Trophoblast cell (in vitro differentiated cells and primary cell): ENCODE measurements around the gene YKT6.

Experiments used
- DNase-seq, 2 donors: peaks; one replicate each; pipeline ENCODE4 v3.0.0-alpha.2; 2016
- H2AFZ ChIP-seq: 2 replicates; pipeline ENCODE4 v1.6.1; 2013; ENCODE audit warnings: low read length, moderate library complexity, mild to moderate bottlenecking; ENCODE audit not compliant: insufficient read depth, poor library complexity
- H2AK5ac ChIP-seq: 2 replicates; pipeline ENCODE4 v1.6.1; 2013; ENCODE audit warnings: mild to moderate bottlenecking, low read length
- H2BK120ac ChIP-seq: 2 replicates; pipeline ENCODE4 v1.6.1; 2013; ENCODE audit warnings: low read length, mild to moderate bottlenecking, moderate library complexity; ENCODE audit not compliant: insufficient read depth, poor library complexity
- H2BK12ac ChIP-seq: 2 replicates; pipeline ENCODE4 v1.6.1; 2013; ENCODE audit warnings: mild to moderate bottlenecking, low read length, moderate library complexity
- H2BK5ac ChIP-seq: 2 replicates; pipeline ENCODE4 v1.6.1; 2013; ENCODE audit warnings: low read length, low read depth, moderate library complexity, mild to moderate bottlenecking; ENCODE audit not compliant: poor library complexity
- H3K14ac ChIP-seq: 2 replicates; pipeline ENCODE4 v1.6.1; 2013; ENCODE audit warnings: mild to moderate bottlenecking, low read length
- H3K18ac ChIP-seq: 2 replicates; pipeline ENCODE4 v1.6.1; 2013; ENCODE audit warnings: mild to moderate bottlenecking, low read length
- H3K23ac ChIP-seq: 2 replicates; pipeline ENCODE4 v1.6.1; 2013; ENCODE audit warnings: low read length
- H3K27ac ChIP-seq: 2 replicates; pipeline ENCODE4 v1.5.1; 2013; ENCODE audit warnings: low read depth, mild to moderate bottlenecking, inconsistent platforms, low read length, moderate library complexity
- H3K27me3 ChIP-seq: 2 replicates; pipeline ENCODE4 v1.6.1; 2013; ENCODE audit warnings: inconsistent platforms, mild to moderate bottlenecking, low read length, moderate library complexity; ENCODE audit not compliant: insufficient read depth
- H3K36me3 ChIP-seq, 2 experiments: 1 replicate in 1 of 2; 2 replicates in 1 of 2; pipeline ENCODE4 v1.6.1; 2013; ENCODE audit warnings: low read length in 2 of 2, mild to moderate bottlenecking in 2 of 2, moderate library complexity in 1 of 2; ENCODE audit not compliant: insufficient read depth in 2 of 2, control insufficient read depth in 1 of 2
- H3K4ac ChIP-seq: 2 replicates; pipeline ENCODE4 v1.6.1; 2013; ENCODE audit warnings: low read depth, mild to moderate bottlenecking, low read length, moderate library complexity
- H3K4me1 ChIP-seq, 2 experiments: 1 replicate in 1 of 2; 2 replicates in 1 of 2; pipeline ENCODE4 v1.6.1; 2013; ENCODE audit warnings: low read length in 2 of 2, mild to moderate bottlenecking in 2 of 2, moderate library complexity in 1 of 2; ENCODE audit not compliant: insufficient read depth in 2 of 2, control insufficient read depth in 1 of 2
- H3K4me2 ChIP-seq: 2 replicates; pipeline ENCODE4 v1.6.1; 2013; ENCODE audit warnings: inconsistent platforms, mild to moderate bottlenecking, low read length, moderate library complexity
- H3K4me3 ChIP-seq: 2 replicates; pipeline ENCODE4 v1.5.1; 2013; ENCODE audit warnings: mild to moderate bottlenecking, low read depth, low read length, inconsistent platforms
- H3K79me1 ChIP-seq: one replicate; pipeline ENCODE4 v1.6.1; 2013; ENCODE audit warnings: low read length
- H3K79me2 ChIP-seq: 2 replicates; pipeline ENCODE4 v1.6.1; 2013; ENCODE audit warnings: low read length, mild to moderate bottlenecking; ENCODE audit not compliant: control insufficient read depth, insufficient read depth, poor library complexity
- H3K9ac ChIP-seq: 2 replicates; pipeline ENCODE4 v1.6.1; 2013; ENCODE audit warnings: mild to moderate bottlenecking, low read length
- H3K9me3 ChIP-seq: 2 replicates; pipeline ENCODE4 v1.6.1; 2013; ENCODE audit warnings: low read depth, mild to moderate bottlenecking, control low read depth, inconsistent platforms, low read length; ENCODE audit not compliant: insufficient read depth
- H4K12ac ChIP-seq: 2 replicates; pipeline ENCODE4 v1.6.1; 2013; ENCODE audit warnings: low read depth, mild to moderate bottlenecking, low read length, moderate library complexity
- H4K8ac ChIP-seq: 2 replicates; pipeline ENCODE4 v1.6.1; 2013; ENCODE audit warnings: low read depth, mild to moderate bottlenecking, low read length, moderate library complexity
- H4K91ac ChIP-seq: one replicate; pipeline ENCODE4 v1.6.1; 2013; ENCODE audit warnings: low read depth, mild to moderate bottlenecking, low read length, moderate library complexity
- WGBS: extraction: QIAGEN DNeasy Blood & Tissue Kit; methylation state at CpG from one replicate; pipeline ENCODE4 v1.1.7; 2013; ENCODE audit warnings: missing lambda C conversion rate; ENCODE audit not compliant: insufficient read length, insufficient coverage; ENCODE audit errors: extremely low coverage; 5-methylcytosine and 5-hydroxymethylcytosine counted together

YKT6 gene

DNA sequence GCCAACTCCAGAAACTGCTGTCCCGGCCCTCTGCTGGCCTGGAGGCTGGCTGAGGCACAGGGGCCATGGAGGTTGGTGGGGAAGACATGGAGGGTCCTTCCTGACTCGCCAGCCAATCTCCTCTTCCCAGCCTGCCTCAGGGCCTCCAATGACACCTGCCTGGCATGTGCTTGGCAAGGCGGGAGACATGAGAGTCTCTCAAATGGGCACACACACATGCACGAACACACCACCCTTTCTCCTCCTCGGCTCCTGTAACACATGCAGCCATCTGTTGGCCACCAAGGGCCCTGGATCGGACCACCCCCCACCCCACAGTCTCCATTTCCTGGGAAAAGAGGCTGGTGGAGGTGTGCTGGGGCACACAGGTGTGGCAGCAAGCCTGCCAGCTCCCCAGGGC, 56.4 kb downstream of the YKT6 start:
- DNase-seq, result no peak
- WGBS, result no CpG with 5 or more reads among the region's 6 CpGs
- Histone ChIP-seq H4K91ac (peak overlapping the region; percentile 17), H3K4ac (no peak overlapping the region), H3K4me2 (no peak overlapping the region), H2BK5ac (no peak overlapping the region), H3K23ac (no peak overlapping the region), H3K9me3 (no peaks in the 10 kb centered on the region), H2BK12ac (no peak overlapping the region), H3K27ac (peak overlapping the region; percentile 5), H3K27me3 (no peaks in the 10 kb centered on the region), H3K79me2 (no peaks in the 10 kb centered on the region), H2BK120ac (peak overlapping the region; percentile 12), H3K14ac (peak overlapping the region; percentile 35), H3K36me3 (no peaks in the 10 kb centered on the region), H2AFZ (no peak overlapping the region), H3K4me1 (peaks cover 25 to 26% of the 10 kb centered on the region in 2 experiments), H3K18ac (peak overlapping the region; percentile 2), H3K9ac (no peak overlapping the region), H4K12ac (no peak overlapping the region), H4K8ac (no peak overlapping the region), H3K79me1 (peaks cover 8% of the 10 kb centered on the region), H2AK5ac (no peak overlapping the region), H3K4me3 (no peak overlapping the region)

DNA sequence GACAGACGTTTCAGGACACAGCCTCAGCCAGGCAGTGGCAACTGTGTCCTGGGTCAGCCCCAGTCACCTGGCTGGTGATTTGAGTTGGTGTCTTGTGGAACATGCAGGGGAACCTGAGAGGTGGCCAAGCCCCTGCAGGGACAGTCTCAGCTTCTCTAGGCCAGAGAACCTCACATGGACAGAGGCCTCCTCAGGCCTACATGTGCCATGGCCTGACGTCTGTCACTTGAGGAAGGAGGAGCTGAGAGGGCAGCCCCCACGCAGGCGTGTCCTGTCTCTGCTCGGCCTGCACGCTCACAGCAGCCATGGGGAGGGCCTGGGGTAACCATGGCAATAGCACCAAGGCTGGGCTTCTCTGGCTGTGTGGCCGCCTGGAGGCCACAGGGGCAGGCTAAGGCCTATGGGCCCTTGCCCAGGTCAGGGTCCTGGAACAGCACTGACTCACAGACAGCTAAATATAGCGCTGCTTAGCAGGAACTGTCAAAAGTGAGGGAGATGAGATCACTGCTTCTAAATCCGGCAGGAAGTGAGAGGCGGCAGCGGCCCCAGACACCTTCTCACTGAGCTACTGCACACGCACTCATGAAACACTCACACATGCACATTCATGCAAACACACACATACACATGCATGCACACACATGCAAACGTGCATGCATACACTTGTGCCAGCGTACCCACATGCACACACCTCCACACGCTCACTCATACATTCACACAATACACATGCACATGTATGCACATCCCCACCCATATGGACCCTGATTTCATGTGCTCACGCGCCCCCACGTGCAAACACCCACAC, 57.0 kb downstream of the YKT6 start:
- Histone ChIP-seq H3K14ac (peak overlapping the region; percentile 35), H3K18ac (peak overlapping the region; percentile 2), H2BK12ac (no peak overlapping the region), H3K79me1 (peaks cover 8% of the 10 kb centered on the region), H3K4ac (no peak overlapping the region), H2BK5ac (no peak overlapping the region), H3K9me3 (no peaks in the 10 kb centered on the region), H4K91ac (peak overlapping the region; percentile 17), H4K12ac (no peak overlapping the region), H3K27me3 (no peaks in the 10 kb centered on the region), H3K9ac (no peak overlapping the region), H2AK5ac (no peak overlapping the region), H2BK120ac (peak overlapping the region; percentile 12), H3K4me1 (peaks cover 25 to 26% of the 10 kb centered on the region in 2 experiments), H4K8ac (no peak overlapping the region), H3K79me2 (no peaks in the 10 kb centered on the region), H3K23ac (no peak overlapping the region), H3K27ac (peak overlapping the region; percentile 5), H3K4me3 (no peak overlapping the region), H3K36me3 (no peaks in the 10 kb centered on the region), H2AFZ (no peak overlapping the region), H3K4me2 (peak overlapping the region; percentile 38)
- no CpG with 5 or more reads among the region's 18 CpGs for WGBS
- DNase-seq, result peak; percentile 32 to 36

DNA sequence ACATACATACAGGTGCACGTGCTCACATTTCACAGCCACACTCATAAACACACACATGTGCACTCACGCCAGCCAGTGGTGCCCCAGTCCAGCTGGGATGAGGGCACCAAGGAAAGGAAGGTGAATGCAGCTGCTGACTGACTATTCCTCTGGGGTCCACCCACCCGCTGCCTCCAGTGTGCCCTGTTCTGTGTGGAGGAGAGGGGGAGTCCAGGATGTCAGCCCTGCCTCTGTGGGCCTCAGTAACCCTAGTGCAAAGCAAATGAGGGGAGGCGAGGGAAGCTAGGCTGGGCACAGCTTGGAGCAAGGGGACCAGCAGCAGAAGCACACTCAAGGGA, 57.6 kb downstream of the YKT6 start:
- Histone ChIP-seq H3K9me3 (no peaks in the 10 kb centered on the region), H3K27me3 (no peaks in the 10 kb centered on the region), H4K12ac (no peak overlapping the region), H3K4me3 (no peak overlapping the region), H4K8ac (no peak overlapping the region), H2BK120ac (no peak overlapping the region), H3K23ac (no peak overlapping the region), H3K36me3 (no peaks in the 10 kb centered on the region), H2AFZ (no peak overlapping the region), H2AK5ac (no peak overlapping the region), H3K27ac (no peak overlapping the region), H3K79me2 (no peaks in the 10 kb centered on the region), H3K4me2 (peak overlapping the region; percentile 38), H3K79me1 (peaks cover 8% of the 10 kb centered on the region), H2BK12ac (peak overlapping the region; percentile 0), H3K4ac (no peak overlapping the region), H2BK5ac (no peak overlapping the region), H3K18ac (no peak overlapping the region), H3K4me1 (peaks cover 25 to 26% of the 10 kb centered on the region in 2 experiments), H4K91ac (no peak overlapping the region), H3K14ac (no peak overlapping the region), H3K9ac (no peak overlapping the region)
- DNase-seq, result no peak
- no CpG with 5 or more reads among the region's 4 CpGs for WGBS

DNA sequence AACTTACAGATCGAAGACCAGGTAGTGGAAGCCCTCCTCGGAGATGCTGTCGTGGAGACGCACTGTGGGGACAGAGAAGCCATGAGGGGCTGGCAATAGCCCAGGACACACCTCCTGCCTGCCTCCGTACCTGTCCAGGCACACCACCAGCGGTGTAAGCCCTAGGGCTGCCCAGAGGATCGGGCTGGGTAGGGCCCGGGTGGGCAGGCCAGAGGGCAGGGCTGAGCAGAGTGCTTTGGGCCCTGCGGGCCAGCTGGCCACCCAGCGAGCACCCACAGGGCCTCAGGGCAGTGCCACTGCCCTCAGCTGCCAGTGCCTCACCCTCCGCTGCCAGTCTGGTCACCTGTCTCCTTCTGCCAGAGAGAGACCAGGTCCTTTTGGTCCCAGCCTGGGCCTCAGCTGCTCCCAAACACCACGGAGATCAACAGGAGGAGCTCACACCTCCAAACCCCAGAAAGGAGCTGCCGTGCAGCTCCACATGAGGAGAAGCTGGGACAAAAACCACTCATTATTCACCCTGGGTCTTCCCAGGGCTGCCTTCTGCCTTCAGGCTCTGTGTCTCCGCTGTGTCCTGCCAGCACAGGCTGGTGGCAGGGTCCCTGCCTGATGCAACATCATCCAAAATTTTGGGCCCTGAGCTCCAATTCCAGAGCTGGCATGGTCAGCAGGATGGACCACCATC, 58.2 kb downstream of the YKT6 start:
- H3K4me1 ChIP-seq, result peaks cover 25 to 26% of the 10 kb centered on the region in 2 experiments

More for the DNA sequence above, 58.2 kb downstream of the YKT6 start:
- peak overlapping the region; percentile 1 for H4K91ac ChIP-seq
- H2BK5ac ChIP-seq, result no peak overlapping the region
- no peaks in the 10 kb centered on the region for H3K9me3 ChIP-seq
- no peak overlapping the region for H3K4ac ChIP-seq
- H3K27ac ChIP-seq, result no peak overlapping the region
- no peak overlapping the region for H3K23ac ChIP-seq
- peak overlapping the region; percentile 42 for H2AK5ac ChIP-seq
- no CpG with 5 or more reads among the region's 14 CpGs for WGBS
- peak overlapping the region; percentile 0 for H2BK12ac ChIP-seq
- H3K79me2 ChIP-seq, result no peaks in the 10 kb centered on the region
- no peak overlapping the region for H2AFZ ChIP-seq
- no peak overlapping the region for H4K8ac ChIP-seq
- no peak overlapping the region for H3K4me3 ChIP-seq
- no peak overlapping the region for H4K12ac ChIP-seq
- H3K14ac ChIP-seq, result peak overlapping the region; percentile 56
- H3K18ac ChIP-seq, result peak overlapping the region; percentile 3
- no peak overlapping the region for H3K4me2 ChIP-seq
- H2BK120ac ChIP-seq, result no peak overlapping the region
- no peaks in the 10 kb centered on the region for H3K36me3 ChIP-seq
- H3K27me3 ChIP-seq, result no peaks in the 10 kb centered on the region
- DNase-seq, result no peak
- no peak overlapping the region for H3K9ac ChIP-seq
- H3K79me1 ChIP-seq, result peaks cover 8% of the 10 kb centered on the region
